PFSK-1 (cell line): ENCODE results near the gene SGK1.

Source experiments
- POLR2AphosphoS5 ChIP-seq: IDR thresholded peaks from 2 replicates; pipeline ENCODE4 v1.6.1; 2012; ENCODE audit warnings: low read depth, mild to moderate bottlenecking, control low read depth, low read length, moderate library complexity
- TF ChIP-seq, protein P1 (sequence below), 2 experiments: IDR thresholded peaks; 2 replicates each; pipeline versions ENCODE4 v1.6.1 to v1.8.0; 2011 to 2012; ENCODE audit warnings: low read depth in 2 of 2, low read length in 2 of 2, control low read depth in 1 of 2, inconsistent platforms in 1 of 2, mild to moderate bottlenecking in 1 of 2, moderate library complexity in 1 of 2; ENCODE audit not compliant: insufficient read depth in 1 of 2

DNA sequence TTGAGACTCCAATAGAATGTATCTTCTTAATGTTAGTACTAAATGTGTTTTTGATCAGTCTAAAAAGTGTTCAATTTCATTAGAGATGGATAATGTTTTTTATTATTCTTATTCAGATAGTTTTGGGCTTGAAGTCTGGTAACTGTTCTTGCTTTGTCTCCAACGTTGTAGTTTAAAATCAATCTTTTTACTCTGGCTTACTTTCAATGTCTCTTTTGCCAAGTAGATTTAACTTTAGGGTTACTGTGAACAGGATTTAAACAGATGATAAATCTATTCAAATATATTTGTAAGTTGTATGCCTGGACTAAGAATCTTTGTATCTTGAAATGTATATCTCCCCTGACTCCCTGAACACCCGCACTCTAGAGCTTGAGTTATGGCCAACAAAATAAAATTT lies 51.1 kb downstream of the SGK1 start:
- no peak for TF ChIP-seq POLR2AphosphoS5
- TF ChIP-seq, protein P1, sequence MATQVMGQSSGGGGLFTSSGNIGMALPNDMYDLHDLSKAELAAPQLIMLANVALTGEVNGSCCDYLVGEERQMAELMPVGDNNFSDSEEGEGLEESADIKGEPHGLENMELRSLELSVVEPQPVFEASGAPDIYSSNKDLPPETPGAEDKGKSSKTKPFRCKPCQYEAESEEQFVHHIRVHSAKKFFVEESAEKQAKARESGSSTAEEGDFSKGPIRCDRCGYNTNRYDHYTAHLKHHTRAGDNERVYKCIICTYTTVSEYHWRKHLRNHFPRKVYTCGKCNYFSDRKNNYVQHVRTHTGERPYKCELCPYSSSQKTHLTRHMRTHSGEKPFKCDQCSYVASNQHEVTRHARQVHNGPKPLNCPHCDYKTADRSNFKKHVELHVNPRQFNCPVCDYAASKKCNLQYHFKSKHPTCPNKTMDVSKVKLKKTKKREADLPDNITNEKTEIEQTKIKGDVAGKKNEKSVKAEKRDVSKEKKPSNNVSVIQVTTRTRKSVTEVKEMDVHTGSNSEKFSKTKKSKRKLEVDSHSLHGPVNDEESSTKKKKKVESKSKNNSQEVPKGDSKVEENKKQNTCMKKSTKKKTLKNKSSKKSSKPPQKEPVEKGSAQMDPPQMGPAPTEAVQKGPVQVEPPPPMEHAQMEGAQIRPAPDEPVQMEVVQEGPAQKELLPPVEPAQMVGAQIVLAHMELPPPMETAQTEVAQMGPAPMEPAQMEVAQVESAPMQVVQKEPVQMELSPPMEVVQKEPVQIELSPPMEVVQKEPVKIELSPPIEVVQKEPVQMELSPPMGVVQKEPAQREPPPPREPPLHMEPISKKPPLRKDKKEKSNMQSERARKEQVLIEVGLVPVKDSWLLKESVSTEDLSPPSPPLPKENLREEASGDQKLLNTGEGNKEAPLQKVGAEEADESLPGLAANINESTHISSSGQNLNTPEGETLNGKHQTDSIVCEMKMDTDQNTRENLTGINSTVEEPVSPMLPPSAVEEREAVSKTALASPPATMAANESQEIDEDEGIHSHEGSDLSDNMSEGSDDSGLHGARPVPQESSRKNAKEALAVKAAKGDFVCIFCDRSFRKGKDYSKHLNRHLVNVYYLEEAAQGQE (IDR thresholded peaks at IDR 0.05; ENCODE audit: insufficient read depth in 1 of 2, low read depth in 2 of 2, low read length in 2 of 2): no peak
